Measurements from ENCODE around the gene C3orf38.
"Not testable (repeated sequence)": the region's sequence is repeated elsewhere in the genome, so short reads cannot be mapped to it uniquely, and the experiment has no call there.

Gene C3orf38

DNA sequence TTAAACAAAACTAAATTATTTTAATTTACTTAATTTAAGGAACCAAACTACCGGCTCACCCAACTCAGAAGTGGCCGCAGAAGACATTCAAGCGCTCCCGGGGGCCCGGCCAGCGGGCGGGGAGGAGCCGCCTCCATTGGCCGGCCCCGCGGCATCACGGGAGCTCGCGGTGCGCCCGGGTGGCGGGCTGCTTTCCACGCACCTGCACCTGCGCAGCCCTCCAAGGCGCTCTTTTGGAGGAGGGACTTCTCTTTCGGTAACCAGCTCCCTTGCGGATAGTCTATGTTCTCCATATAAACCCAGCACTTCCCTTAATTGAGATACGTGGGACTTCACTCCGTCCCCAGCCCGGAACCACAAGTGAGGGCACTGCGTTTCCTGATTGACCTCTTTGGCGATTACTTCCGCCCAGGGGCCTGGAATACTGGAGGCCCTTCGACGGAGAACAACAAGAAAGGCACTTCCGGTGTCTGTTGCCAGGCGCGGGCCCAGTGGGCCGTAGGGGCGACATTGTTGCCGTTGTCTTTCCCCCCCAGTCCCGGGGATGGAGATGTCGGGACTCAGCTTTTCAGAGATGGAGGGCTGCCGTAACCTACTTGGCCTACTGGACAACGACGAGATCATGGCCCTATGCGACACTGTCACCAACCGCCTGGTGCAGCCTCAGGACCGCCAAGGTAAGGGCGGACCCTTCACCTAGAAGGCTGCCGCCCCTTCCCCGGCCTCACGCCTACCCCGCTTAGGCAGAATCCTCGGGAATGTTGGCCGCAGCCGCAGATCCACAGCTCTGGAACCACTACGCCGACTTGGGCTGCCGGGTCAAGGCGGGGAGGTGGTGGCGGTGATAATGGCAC, at the start of gene C3orf38:
Gene C3orf38 (plus strand): TSS at position 451 of the 854 bp plus-strand sequence. CDS start 94 bp downstream, at position 545.
- peak; percentile 78 to 85 for DNase-seq

DNA sequence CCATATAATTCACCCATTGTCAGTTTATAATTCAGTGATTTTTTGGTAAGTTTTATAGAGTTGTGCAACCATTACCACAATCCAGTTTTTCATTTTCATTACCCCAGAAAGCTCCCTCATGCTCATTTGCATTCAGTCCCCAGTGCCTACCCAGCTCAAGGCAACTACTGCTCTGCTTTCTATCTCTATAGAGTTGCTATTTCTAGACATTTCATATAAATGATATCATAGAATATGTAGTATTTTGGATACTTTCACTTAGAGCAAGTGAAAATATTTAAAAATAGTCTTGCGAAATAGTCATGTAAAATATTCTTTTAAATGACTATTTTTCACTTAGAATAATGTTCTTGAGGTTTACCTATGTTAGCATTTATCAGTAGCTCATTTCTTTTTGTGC, 48.6 kb upstream of the C3orf38 start:
- DNase-seq = no peak

DNA sequence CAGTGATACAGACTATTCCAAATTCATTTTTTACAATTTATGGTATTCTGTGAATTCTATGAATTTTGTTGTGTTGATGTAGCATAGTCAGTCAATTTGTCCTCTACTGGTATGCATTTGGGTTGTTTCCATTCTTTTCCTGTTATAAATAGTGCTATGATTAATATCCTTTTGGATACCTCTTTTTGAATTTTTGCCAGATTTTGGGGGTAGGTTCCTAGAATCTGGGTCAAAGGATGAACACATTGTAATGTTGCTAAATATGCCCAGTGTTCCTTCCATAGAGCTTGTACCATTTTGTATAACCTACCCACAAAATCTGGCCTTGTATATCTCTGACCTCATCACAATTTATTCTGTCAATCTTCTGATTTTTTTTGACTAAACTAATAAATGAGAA, 44.4 kb upstream of the C3orf38 start:
- no peak for DNase-seq

DNA sequence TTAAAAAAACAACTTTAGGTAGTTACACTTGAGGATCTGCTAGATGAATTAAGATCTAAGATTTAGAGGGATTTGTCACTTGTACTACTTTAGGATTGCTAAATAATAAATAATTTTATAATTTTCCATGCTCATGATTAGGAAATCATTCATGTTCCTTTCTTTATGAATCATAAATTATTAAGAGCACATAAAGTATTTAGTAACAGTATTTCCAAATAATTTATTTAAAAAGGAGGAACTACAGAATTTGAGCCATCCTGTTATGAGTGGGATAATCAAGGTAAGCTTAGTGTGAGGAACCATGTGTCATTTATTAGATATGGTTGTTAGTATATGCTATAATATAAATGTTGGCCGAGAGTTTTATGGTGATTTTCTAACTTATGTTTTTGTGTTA, 37.5 kb upstream of the C3orf38 start:
- DNase-seq = no peak

DNA sequence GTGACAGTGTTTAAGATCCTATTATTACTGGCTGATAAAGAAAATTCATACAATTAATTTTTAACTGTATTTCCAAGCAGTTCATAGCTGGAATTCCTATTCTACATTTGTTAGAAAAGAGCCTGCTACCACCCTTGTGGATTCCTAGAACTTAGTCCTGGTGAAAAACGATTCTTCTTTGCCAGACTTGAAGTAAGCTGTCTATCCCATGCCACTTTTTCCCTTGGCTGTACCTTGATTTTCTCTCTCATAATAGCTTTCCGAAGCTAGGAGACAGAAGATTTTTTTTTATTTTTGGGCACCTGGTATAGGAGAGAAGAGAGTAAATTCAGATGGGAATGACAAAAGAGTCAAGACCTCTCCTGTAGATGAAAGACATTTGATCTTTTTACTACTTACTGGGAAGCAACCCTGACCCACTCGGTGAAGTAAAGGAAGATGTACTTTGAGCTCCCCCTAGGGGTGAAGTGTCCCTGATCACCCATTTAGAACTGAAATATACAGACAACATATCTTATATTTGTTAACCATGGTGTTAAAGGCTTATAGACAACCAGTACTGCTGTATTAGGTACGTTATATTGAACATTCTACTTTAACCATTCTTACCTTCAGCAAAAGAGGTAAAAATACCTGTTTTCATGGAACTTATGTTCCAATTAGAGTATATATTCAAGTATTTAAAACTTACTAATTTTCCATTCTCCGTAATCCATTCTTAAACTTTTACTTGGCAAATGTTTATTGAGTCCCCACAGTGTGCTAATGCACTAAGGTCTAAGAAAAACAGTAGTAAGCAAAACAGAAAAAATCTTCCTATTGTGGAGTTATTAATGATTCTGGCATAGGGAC, 36.2 kb upstream of the C3orf38 start:
- peak; percentile 0 to 46 for DNase-seq

DNA sequence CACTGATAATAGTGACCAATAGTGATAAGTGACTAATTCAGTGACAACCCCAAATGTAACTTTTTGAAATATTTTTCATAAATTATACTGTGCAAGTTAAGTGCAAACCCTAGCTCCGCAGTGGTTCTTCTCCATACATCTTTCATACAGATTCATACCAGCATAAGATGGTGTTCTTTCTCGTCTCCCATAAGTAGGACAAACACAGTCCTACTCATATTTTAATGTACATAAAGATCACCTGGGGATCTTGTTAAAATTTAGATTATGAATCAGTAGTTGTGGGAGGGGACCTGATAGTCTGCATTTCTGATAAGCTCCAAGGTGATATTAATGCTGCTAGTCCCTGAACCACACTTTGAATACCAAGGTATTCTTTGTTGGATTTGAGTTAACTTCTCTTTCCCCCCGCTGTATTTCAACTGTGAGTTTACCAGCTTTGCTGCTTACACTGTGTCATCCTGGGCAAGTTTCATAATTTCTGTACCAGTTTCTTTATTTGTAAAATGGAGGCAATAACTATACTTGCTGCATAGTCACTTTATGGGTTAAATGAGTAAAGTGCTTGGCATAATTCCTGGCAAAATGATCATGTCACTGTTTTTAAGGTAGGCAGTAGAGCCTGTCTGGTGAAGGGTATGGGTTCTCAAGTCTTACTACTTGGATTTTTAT, 34.7 kb upstream of the C3orf38 start:
- DNase-seq = no peak

DNA sequence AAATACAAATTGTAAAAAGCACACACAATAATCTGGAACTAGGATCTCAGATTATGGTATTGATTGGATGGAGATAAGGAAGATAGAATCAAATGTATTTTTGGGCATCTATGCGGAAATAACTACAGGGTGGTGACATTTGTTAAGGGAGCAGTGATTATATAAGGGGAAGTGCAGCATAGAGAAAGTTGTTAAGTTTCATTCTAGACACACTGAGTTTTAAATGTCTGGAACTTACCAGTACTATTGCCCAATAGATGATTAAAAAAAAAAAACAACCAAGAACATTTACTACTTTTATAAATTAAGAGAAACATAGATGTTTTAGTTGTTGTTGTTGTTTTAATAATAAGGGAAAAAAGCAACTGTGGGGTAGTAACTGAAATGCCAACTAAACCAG, 32.1 kb upstream of the C3orf38 start:
- DNase-seq = no peak

DNA sequence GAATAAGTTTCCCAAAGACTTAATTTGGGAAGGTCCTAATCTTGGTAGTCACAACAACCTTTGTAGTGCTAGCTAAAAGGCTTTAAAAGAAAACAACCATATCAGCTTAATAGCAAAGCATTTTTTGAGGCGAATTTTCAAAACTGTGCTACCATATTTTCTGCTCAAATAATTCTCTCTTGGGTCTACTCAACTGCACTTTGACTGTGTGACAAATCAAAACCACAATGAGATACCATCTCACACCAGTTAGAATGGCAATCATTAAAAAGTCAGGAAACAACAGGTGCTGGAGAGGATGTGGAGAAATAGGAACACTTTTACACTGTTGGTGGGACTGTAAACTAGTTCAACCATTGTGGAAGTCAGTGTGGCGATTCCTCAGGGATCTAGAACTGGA, 31.2 kb upstream of the C3orf38 start:
- not testable (repeated sequence) for DNase-seq

DNA sequence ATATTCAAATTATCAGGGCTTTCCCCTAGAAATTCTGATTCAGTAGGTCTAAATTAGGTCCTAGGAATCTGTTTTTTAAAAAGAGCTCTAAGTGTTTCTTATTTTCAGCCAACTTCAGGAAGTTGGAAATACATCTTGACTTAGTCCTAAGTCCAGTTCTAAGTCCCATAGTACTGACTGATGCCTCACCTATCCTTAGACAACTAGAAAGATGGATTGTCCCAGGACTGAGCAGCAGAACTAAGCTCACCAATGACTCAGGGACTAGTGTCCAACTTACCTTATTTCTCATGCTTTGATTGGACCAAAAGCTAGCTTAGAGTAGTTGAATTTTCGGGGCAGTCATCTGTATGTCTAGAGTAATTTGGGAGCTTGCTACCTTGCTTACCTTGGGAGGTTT, 26.2 kb upstream of the C3orf38 start:
- DNase-seq = no peak

DNA sequence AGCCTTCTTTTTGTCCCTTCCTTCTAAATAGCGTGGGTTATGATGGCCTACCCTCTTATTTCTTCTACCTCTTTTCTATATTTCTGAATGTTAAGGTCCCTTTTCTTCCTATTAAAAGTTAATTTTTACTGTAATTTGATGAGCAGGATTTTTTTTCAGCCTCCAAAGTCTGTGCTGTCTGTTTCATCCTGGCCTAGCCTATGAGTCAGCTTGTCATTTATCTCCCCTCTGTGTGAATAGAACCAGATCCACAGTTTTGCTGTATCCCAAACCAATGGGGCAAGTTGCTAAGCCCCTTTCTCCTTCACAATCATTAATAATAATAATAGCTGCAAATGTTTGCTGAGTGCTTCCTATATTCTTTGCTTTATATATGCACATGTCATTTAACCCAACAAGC, 18.1 kb upstream of the C3orf38 start:
- no peak for DNase-seq

DNA sequence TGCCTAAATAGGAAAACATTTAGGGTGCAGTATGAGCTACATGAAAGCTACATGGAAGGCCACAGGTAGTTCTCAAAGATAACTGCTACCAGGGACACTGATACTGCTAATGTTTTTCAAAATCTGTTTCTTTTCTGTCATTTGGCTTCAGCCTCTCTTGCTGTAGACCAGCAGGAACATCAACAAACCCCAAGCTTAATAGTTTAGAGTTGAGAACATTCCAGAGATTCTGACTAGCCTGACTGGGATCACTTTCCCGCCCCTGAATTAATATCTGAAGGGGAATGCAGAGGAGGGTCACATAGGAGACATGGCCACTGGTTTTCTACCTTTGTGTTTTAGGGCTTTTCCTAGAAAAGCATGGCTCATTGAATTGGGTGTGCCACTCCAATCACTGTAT, 16.9 kb upstream of the C3orf38 start:
- DNase-seq = no peak

DNA sequence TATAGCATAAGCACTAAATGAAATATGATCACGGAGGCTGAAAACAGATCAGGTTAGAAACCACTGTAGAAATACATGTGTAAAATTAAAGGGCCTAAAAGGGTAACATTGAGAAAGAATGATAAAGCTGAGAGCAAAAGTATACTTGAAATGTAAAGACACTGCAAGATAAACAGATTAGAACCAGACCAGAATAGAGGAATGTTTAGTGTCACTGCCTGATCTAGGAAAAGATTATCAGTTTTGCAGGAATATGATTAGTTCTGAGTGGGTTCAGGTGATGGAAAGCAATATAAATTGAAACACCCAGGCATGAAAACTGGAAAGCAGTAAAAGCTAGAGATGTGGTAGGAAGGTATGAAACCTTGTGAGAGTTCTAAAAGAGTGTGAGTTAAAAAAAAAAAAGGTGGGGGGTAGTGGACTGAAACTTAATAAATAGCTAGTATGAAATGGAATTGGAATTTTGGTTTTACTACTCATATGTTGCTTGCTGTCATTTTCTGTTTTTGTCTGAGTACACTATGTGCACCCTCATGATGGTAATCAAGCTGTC, 16.0 kb upstream of the C3orf38 start:
- no peak for DNase-seq

DNA sequence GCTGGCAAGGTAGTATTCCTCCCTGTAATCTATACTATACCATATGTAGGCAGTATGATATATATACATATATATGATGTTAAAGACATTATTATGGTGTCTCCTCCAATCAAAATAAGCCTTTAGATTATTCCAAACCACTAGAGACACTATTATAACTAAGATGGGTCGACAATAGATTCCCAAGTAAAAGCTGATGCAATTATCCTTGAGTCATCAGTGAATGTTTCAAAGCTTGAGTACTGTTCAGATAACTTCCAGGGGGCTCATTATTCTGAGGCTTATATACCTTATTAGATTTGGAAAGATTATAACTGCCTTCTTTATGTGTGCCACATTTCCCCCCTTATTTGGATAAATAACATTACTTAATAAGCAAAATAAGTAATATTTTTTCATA, 11.9 kb upstream of the C3orf38 start:
- DNase-seq = no peak

DNA sequence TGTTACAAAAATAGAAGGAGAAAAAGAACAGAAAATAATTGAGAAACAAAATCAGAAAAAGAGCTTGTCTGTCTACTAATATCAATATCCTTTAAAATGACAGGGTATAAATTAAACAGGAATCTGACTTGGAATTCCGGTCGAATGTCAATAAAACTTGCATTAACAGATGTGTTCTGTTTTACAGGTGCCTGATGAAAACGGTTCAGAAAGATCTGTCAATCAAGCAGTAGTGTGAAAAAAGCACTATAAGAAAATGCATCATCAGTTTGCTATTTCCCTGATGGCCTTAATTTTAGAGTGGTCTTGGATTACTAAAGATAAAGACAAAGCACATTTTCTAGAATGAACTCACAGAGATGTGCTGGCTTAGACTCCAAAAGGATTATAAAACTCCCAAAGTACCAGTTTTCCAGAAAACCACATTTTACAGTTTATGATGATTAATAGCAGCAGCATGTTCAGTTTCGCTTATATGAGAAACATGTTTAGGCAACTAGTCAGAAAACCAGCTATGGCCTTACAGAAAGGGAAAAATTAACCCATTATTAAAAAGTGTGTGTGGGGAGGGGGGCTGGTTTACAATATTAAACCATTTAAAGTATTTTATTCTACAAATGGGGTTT, 8.2 kb upstream of the C3orf38 start:
- no peak for DNase-seq

DNA sequence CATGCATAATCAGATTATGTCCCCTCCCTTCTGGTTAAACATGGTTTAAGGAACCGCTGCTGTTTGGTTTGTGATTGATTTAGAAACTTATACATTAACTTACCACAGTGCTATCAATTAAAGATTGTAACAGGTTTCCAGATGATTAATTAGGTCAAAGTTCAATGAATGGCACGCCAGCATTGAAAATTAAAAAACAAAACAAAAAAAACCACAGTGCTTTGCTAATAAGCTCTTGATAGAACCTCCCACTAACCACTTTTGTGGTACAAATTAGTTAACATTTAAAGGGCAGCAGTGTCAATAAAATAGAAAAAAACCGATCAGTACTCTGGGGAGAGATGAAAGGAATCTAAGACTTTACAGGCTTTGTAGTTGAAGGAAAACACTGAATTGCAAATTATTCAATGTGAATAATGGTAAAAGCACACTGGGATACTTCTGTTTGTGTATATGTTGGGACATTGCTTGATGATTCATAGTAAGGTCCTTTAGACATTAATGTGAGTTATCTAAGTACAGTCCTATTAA, 7.6 kb upstream of the C3orf38 start:
- no peak for DNase-seq

DNA sequence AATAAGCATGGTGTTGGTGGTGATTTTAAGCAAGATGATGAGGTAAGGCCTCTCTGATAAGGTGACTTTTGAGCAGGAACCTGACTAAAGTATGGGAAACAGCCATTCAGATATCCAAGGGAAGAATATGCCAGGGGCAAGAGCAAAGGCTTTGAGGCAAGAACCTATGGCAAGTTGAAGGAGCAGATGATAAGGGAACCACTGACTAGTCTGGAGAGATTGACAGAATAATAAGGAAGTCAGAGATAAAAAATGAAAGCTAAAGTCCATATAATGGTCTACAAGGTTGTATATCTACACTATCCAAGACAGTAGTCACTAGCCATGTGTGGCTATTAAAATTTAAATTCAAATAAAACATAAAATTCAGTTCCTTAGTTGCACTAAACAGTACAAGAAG, 2.5 kb upstream of the C3orf38 start:
- DNase-seq = no peak

DNA sequence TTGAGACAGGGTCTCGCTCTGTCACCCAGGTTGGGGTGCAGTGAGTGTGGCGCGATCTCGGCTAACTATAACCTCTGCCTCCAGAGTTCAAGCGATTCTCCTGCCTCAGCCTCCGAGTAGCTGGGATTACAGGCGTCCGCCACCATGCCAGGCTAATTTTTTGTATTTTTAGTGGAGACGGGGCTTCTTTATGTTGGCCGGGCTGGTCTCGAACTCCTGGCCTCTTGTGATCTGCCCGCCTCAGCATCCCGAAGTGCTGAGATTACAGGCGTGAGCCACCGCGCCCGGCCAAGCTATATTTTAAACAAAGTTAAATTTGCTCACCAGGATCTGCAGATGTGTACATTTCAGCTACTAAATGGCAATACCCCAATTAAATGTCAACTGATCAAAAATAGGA, 1.1 kb upstream of the C3orf38 start:
- DNase-seq = no peak

DNA sequence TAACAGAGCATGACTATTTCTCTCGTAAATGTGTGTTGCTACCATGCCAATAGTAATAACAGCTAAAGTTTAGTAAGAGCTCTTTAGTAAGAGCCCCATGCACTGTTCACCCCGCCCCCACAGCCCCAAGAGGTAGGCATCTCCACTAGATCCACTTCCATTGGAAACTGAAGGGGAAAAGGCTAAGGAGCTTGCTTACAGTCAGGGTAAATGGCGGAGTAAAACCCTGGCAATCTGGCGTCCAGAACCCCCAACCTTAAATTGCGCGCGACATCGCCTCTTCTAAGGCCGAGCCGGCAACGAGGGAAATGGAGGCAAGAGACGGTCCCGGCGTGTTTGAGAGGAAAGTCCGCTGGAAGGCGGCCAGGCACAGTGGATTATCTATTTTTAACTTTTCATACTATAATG, 654 bp upstream of the C3orf38 start:
- peak in 1 of 2 experiments; percentile 54 for DNase-seq

DNA sequence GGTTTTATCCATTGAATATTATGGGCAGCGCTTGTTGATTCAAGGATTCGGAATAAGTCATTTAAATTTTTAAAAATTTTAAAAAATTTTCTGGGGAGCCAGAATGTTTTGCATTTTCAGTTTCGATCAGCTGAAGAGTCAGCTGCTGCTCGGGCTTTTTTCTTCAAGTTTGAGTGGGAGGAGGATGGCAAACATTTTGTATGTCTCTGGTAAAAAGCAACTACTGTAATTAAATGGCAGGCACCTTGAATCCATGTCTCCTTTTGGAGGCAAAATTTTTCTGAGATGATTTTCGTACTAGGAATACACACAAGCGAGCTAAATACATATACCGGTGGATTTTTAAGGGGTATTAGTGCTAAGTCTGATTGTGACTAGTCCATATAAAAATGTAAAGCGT, 612 bp downstream of the C3orf38 start:
- no peak for DNase-seq

DNA sequence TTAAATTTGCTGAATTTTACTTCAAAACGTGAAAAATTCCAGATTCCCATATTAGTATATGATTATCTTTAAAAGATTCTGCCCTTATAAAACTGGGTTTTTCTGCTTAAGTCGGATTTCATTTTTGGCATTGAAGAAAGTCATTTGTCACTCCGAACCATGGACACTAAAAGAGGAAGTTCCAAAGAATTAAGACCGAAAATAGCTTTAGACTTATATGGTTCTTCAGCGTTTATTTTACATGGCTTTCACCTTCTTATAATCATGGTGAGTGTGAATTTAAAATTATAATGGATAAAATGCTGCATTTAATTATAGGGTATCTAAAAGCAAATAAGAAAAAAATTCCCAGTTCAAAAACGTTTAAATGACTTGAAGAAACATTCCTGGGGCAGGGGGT, 1.0 kb downstream of the C3orf38 start:
- no peak for DNase-seq

DNA sequence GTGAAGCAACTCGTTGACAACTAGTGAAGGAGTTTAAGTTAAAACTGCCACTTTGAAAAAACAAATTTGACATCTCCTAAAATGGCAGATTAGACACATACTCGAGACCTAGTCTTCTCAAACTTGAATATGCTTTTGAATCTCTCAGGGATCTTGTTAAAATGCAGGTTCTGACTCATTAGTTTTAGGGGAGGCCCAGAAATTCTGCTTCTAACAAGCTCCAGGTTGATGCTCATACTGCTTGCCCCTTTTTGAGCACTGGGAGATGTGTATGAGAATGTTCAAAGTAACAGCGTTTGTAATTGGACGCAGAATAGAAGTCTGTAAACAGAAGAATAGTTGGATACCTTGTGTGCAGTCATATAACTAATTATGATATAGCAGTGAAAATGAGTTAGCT, 1.6 kb downstream of the C3orf38 start:
- DNase-seq = no peak

DNA sequence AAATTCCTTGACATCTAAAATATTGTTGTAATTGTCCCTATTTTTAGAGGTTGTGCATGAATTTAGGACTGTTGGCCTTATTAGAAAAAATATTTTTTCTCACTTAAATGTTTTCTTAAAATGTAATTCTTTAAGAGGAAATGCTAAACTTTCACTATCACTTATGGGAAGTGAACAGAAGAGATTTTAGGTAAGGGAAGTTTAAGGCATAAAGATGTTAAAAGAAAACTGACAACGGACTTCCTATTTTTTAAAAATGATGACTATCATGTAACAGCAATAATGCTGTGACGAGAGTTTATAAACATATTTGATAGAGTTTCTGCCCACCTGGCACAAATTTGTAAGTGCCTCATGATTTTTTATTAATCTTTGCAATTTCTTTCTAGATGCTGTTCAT, 3.1 kb downstream of the C3orf38 start:
- DNase-seq = no peak

All from SW 1271 (cell line).